DMS53 treated with DMSO at 0.1 percent for 48 hours (cell line): Measurements from ENCODE around the gene ULK4.
"Not testable (repeated sequence)": the region's sequence is repeated elsewhere in the genome, so short reads cannot be mapped to it uniquely, and the experiment has no call there.

Experiments used
- DNase-seq: peaks from one replicate; lab custom pipeline; 2025; ENCODE audit not compliant: unreplicated experiment; lab: John Stamatoyannopoulos, UW

ULK4 gene

DNA sequence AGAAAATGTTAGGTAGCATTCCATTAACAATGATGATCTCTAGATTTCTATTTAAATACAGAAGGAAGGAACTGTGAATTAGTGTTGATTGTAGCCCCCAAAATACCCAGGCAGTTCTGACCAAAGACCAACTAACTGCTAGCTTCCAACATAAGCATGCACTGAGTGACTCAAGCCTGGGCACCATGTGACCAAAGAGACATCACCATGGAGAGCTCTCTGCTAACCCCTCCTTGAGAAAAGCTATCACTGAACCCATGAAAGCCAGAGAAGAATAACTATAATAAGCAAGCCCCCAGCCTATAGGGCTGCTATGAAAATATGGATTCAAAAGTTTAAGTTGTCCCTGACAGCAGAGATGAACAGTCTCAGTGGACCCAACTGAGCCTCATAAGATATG is 310.2 kb downstream of the ULK4 start:
- DNase-seq = no peak

DNA sequence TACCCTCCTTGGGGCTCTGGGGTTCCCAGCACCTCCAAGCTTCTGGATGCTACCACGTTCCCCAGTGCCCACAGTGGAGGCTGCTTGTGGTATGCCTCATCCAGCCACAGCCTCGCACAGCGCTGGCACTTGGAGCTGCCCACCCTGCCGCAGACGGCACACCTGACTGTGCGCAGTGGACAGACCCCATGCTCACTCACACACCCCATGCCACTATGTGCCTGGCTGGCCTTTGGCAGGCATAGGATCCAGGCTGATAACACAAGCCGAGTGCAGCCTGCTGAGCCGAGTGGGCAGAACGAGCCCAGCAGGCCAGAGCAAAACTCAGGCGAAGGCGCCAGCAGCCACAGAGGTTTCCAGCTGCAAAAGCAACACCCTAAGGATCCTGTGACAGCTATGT is 311.5 kb downstream of the ULK4 start:
- DNase-seq = no peak

DNA sequence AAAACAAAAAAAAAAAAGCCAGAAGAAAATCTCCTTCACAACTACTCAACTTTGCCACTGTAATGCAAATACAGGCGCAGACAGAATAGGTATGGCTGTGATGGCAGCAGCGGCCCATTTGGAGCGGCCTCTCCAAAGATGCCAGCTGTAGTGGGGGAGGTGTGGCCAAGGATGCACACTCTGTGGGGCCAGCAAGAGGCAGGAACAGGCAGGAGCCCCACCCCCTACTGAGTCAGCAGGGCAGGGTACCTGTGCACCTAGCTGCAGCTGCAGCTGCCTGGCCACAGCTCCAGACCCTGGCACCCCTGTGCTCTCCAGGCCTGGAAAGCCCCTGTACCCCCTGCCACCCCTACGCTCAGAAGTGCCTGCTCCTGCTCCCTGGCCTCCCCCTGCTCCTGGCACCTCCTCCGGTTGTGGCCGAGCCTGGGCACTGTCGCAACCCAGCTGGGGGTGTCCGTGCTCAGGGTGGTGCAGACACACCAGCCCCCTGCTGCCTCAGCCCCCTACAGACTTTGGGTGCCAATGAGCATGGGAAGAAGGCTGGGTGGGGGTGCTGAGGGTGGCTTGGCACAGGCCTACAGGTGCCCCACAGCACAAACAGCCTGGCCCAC is 312.7 kb downstream of the ULK4 start:
- no peak for DNase-seq

DNA sequence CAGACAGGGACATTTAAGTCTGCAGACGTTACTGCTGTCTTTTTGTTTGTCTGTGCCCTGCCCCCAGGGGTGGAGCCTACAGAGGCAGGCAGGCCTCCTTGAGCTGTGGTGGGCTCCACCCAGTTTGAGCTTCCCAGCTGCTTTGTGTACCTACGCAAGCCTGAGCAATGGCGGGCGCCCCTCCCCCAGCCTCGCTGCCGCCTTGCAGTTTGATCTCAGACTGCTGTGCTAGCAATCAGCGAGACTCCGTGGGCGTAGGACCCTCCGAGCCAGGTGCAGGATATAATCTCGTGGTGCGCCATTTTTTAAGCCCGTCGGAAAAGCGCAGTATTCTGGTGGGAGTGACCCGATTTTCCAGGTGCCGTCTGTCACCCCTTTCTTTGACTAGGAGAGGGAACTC is 314.2 kb downstream of the ULK4 start:
- not testable (repeated sequence) for DNase-seq

DNA sequence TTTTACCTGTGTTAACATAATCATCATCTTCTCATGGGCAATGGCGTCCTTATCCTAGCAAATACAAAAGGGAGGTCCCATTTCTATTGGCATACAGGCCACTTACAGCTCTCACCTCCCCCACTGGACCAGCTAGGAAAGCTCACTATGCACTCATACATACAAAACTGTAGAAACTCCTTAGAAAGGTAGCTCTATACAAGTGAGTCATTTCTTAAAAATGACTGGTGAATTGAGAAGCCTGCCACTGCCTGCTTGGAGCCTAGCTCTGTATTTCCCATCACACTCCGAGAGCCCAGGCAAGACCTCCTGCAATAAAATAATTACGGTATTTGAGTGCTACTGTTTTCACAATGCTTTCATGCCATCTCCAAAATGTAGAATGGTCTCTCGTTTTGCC is 321.8 kb downstream of the ULK4 start:
- no peak for DNase-seq

DNA sequence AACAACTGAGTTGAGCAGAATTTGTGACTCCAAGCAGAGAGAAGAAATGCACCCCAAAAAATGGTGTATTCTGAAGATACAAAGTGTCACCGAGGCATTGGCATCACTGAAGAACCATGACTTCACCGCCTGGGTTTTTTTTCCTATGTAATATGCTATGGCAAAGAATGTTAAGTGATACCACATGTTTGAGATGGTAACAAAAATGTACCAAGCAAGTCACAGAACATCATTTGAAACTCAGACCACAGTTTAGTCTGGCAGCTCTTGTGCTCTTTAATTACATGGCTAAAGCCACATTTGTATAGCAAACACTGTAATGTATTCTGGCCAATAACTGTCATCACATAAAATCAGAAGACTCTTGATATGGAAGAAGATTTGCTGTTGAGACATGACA is 323.5 kb downstream of the ULK4 start:
- no peak for DNase-seq

DNA sequence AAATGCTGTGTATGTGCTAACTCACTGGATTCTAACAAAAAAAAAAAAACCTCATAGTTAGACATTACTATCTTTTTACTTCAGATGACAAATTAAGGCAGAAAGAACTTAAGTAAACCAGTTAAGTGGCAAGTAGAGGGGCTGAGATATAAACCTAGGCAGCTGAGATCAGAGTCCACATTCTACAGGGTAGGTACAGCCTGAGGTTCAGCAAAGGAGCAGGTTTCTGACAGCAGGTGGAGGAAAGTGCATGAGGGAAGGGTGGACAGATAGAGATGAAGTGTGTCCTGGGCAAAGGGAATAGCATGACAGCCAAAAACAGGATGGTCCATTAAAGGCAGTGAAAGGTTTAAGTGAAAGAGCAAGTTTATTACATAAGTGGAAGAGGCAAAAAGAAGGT is 329.2 kb downstream of the ULK4 start:
- DNase-seq = no peak

DNA sequence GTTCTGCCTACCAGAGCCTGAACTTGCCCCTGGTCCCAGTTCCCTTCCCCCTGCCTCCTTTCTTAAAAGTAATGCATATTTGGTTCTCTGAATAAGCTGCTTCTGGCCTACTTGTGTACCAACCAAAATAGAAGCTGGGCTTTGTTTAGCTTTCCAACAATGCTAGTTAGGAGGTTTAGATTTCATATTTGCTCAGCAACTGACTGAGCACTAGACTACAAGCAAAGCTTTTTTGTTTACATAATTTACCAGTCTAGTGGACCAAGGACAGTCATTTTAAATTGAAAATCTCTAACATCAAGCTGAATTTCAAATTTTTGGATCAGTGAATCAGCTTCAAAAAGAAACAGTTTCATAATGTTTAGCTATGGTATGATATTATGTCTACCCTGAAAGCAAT is 331.2 kb downstream of the ULK4 start:
- no peak for DNase-seq

DNA sequence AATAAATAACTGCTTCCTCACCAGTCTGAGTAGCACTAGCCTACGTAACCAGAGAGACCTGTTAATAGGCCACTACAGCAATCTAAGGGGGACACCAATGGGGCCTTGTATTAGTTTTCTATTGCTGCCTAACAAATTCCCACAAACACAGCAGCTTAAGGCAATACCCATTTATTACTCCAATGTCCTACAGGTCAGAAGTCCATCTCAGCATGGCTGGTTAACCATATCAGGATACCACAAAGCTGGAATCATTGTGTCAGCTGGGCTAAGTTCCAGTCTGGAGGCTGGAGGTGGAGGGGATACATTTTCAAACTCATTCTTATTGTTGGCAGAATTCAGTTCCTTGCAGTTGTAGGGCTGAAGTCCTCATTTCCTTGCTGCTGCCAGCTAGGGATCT is 331.9 kb downstream of the ULK4 start:
- DNase-seq = no peak

DNA sequence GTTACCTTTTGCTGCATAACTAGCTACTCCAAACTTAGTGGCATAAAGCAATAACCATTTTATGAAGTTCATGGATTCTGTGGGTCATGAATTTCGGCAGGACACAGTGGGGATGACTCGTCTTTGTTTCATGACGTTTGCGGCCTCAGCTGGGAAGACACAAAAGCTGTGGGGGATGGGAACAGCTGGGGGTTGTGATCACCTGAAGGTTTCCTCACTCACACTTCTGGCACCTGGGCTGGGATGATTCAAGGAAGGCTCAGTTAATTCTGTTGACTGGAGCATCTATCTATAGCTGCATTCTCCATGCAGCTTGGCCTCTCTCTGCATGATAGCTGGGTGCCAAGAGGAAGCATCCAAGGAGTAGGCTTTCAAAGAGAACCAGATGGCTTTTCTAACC is 332.8 kb downstream of the ULK4 start:
- no peak for DNase-seq

DNA sequence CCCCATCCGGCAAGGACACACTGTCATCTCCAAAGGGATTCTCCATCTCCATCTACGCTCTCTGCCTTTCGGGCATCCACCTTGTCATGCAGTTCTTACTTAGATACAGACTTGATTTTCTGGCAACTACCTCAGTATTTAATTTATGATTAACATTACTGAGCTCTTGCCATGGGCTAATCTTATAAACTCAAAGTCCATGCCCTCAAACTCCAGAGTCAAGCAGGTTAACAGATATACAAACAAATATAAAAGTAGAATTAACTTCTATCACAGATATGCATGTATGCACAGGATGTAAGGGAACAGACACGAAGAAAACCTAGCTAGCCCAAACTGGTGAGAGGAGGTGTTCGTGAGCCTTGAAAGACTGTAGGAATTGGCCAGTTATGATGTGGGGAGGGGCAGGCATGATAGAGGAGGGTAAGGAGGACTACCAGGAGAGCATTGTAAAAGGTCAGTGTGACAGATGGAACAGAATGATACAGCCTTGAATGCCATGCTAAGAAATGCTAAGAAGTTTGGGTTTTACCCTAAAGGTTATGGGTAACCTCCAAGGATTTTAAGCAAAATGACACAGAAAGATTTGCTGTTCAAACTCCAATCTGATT is 334.3 kb downstream of the ULK4 start:
- DNase-seq = no peak

DNA sequence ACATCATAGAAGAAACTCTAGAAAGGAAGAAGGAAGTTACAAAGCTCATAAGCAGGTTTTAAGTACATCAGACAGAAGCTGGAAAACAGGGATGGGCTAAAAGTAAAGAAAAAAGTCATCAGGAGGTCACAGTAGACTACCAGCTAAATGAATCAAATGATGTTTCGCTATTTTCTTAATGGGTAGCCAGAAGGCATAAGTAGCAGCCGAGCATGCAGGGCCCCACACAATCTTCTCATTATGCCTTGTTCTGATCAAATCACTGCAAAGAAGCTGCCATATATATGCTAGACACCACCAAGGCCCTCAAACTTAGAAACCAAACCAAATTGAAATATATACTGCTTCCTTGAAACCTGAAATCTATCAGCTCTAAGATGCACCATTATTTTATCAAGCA is 349.1 kb downstream of the ULK4 start:
- no peak for DNase-seq

DNA sequence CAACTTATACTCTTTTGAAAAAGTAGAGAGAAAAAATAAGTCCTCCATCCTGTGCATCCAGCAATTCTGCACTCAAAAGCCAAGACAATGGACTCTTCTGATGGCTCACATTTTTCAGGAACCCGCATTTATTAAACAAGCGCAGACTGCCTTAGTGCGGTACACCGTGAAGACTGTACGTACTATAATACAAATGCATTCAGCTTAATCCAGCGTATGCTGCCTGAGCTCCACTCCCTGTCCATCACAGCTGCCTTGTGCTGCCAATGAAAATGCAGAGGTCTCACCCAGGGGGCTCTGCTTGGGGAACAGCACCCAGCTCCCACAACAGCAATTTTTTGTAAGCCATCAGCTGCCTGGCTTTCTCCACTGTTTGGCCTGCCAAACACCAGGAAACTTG is 350.9 kb downstream of the ULK4 start:
- DNase-seq = no peak

DNA sequence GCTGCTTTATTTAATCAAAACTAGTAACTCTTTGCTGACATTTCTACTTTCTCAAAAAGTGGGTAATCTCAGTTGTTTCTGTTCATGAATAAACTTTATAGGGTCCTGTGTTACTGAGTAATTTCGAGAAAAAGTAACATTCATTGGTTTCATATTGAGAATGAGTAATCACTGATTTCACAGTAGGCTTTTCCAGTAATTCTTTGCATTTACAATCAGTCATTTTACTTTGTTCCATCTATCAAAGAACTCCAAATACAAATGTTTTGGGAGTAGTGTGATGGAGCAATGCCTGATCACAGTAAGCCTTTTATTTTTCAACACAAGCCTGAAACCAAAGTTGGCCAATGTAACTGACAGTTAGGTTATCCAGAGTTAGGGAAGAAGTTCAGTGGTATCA is 353.6 kb downstream of the ULK4 start:
- no peak for DNase-seq

DNA sequence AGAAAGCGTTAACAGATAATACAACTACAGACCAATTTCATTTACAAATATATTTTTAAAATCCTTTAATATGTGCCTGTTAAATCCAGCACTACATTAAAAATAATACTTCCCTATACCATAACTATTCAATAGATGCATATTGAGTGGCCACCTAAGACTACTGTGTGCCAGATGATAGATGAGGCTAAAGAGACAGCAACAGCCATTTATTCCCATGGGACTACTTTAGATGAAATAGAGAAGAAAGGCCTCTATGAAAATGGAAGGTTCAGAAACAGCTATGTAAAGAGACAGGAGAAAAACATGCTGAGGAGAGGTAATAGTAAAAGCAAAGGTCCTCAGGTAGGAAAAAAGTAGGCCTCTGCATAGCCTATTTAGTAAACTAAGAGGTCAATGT is 358.1 kb downstream of the ULK4 start:
- no peak for DNase-seq

DNA sequence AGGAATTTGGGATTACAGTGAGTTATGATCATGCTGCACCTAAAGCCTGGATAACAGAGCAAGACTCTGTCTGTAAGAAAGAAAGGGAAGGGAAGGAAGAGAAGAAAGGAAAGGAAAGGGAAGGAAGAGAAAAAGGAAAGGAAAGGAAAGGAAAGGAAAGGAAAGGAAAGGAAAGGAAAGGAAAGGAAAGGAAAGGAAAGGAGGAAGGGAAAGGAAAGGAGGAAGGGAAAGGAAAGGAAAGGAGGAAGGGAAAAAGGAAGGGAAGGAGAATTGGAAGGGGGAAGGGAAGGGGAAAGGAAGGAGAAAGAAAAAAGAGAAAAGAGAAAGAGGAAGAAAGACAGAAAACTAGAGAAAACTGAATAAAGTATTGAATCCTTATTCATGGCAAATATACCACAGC is 359.8 kb downstream of the ULK4 start:
- no peak for DNase-seq

DNA sequence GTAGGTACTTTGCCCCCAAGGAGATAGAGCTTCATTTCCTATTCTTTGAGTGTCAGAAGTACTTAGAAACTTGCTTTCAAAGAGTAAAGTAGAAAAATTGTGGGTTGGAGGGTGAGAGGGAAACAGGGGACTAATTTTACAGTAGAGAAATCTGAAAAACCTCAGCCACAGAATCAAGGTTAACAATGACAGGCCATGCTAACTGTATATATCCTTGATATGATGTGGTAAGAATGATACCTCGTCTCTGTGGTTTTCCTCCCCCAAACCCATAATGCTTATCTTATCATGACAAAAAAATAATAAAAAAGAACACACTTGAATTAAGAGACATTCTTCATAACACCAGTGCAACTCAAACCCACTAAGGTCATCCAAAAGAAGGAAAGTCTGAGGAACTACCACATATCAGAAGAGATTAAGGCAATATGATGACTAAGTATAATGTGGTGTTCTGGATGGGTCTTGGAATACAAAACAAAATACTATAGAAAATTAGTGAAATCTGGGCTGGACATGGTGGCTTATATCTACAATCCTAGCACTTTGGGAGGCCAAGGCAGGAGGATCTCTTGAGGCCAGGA is 360.4 kb downstream of the ULK4 start:
- DNase-seq = no peak

DNA sequence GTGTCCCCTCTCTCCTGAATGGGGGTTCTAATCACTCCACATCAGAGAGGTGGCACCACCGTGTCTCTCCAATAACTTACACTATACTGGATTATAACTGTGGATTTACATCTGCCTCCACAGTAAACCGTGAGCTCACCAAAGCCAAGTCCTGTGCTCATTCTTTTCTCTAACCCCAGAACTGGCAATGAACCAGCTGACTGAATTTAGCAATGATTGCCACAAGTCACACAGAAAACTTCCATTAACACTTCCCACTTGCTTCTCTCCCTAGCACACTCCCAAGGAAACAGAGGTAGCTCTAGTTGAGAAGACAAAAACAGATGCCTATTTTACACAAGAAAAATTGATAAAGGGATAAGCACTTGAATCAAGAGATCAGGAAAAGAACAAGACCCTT is 361.3 kb downstream of the ULK4 start:
- no peak for DNase-seq

DNA sequence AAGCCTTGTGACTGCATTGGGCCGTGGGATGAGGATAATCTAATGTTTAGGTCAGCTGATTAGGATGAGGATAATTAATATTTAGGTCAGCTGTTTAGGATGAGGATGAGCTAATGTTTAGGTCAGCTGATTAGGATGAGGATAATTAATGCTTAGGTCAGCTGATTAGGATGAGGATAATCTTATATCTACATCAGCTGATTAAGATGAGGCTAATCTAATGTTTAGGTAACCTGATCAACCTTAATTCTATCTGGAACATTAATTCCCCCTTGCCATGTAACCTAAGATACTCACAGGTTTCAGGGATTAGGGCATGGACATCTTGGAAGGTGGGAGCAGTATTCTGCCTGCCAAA is 362.8 kb downstream of the ULK4 start:
- DNase-seq = no peak

DNA sequence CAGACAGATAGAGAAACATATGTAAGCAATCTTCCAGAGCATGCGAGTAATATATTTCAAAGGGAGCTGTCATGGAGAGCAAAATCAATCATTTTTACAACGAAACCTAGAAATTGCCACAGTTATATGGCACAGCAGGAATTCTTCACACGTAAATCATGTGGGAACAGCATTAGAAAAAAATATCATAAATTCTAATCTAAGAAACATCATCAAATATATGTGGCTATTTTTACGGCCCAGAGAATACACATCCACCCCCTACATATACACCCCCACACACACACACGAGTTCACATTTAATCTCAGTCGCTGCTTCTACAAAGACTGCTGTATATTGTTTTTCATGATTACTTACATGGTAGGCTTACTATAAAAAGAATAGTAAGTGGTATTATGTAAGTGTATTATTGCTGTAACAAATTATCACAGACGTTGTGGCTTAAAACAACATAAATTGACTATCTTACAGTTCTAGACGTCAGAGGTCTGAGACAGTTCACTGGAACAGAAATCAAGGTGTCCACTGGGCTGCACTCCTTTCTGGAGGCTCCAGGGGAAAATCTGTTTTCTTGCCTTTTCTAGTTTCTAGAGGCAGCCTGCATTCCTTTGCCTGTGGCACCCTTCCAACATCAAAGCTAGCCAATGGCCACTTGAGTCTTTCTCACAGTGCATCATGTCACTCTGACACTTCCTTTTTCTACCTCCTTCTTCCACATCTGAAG is 363.3 kb downstream of the ULK4 start:
- no peak for DNase-seq

DNA sequence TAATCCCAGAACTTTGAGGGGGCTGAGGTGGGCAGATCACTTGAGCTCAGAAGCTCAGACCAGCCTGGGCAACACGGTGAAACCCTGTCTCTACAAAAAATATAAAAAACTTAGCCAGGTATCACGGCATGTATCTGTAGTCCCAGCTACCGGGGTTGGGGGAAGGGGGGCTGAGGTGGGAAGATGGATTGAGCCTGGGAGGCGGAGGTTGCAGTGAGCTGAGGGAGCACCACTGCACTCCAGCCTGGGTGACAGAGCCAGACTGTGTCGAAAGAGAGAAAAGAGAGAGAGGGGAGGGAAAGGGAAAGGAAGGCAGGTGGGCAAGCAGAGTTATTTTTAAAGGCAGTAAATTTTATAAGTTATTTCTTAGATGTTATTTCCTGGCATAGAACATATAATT is 368.1 kb downstream of the ULK4 start:
- DNase-seq = no peak

DNA sequence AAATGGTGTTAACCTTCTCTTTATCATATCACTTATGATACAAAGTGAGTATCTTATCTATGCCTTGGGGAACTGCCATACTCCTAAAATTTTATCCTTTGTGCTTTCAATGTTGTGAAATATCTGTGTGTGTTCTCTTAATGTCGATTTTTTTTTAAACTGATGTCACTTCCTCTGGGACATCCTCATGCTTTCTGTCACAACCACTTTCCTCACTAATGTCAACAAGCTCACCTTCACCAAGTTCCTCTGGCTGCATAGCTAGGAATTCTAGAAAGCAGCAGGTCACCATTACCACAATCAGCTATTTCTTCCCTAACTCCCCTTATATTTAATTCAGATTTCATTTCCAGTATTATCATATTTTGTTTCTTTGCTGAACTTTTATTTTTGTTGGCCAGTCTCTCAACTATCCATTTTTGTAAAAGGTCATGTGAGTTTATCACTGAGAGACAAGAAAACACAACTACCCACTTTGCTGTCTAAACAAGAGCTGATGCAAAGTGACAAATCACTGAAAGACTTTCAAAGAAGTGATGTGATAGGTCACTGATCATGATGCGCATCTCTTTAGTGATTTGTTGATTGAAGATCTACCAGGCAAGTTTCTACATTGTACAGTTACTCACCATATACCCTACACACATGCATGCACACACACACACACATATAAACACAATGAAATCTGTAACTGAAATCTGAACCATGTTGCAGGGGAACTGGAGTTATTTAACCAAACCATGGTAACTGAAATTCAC is 369.0 kb downstream of the ULK4 start:
- no peak for DNase-seq
